WTC11 (cell line): ENCODE results near the gene PPTC7. TPM values are rescaled to one million over a fixed set of nuclear protein-coding genes. Genes with fewer than 3 reads are reported as not detected.

Experiments used
- ATAC-seq: fragments of 200-7000 bp; cut with Tn5 transposase; 2 replicates; pipeline ENCODE4 v1.10.0; 2021; ENCODE audit warnings: mild to moderate bottlenecking, moderate library complexity
- CTCF ChIA-PET: fragments of 300-600 bp; sonication (Branson Sonifier 250); formaldehyde crosslinking; loops from one replicate; lab custom pipeline; 2021; ENCODE audit warnings: antibody characterized with exemption; lab: Charles Lee
- POLR2A ChIA-PET: fragments of 350-600 bp; sonication (Branson Sonifier 250); formaldehyde crosslinking; loops from one replicate; lab custom pipeline; 2021; ENCODE audit warnings: antibody characterized with exemption; lab: Charles Lee
- DNase-seq: peaks from one replicate; pipeline ENCODE4 v3.0.0; 2021; ENCODE audit warnings: low spot score
- H3K27ac Mint-ChIP-seq: 2 replicates; pipeline ENCODE4 v1.8.0; 2021; ENCODE audit warnings: mixed read lengths
- H3K27me3 Mint-ChIP-seq: 2 replicates; pipeline ENCODE4 v1.8.0; 2021; ENCODE audit warnings: low read depth, mild to moderate bottlenecking, moderate library complexity, mixed read lengths
- H3K36me3 Mint-ChIP-seq: 2 replicates; pipeline ENCODE4 v1.8.0; 2021; ENCODE audit warnings: mixed read lengths
- H3K4me1 Mint-ChIP-seq: 2 replicates; pipeline ENCODE4 v1.8.0; 2022; ENCODE audit warnings: mixed read lengths
- H3K4me3 Mint-ChIP-seq: 2 replicates; pipeline ENCODE4 v1.8.0; 2021; ENCODE audit warnings: mild to moderate bottlenecking, moderate library complexity, mixed read lengths
- H3K9me3 Mint-ChIP-seq: 2 replicates; pipeline ENCODE4 v1.8.0; 2021; ENCODE audit warnings: mixed read lengths
- CTCF ChIP-seq: fragments of 200-600 bp; IDR thresholded peaks from 2 replicates; pipeline ENCODE4 v1.8.0; 2022; ENCODE audit warnings: antibody characterized with exemption
- E2F5 ChIP-seq: sonication (generic); formaldehyde crosslinking; IDR thresholded peaks from 2 replicates; pipeline ENCODE4 v1.8.1; 2022; ENCODE audit warnings: mild to moderate bottlenecking, moderate library complexity, missing genetic modification reagents
- ESRRA ChIP-seq: sonication (generic); formaldehyde crosslinking; IDR thresholded peaks from 2 replicates; pipeline ENCODE4 v1.8.1; 2022; ENCODE audit warnings: mild to moderate bottlenecking, missing genetic modification reagents, borderline replicate concordance
- FOXP4 ChIP-seq: sonication (generic); formaldehyde crosslinking; IDR thresholded peaks from 2 replicates; pipeline ENCODE4 v1.8.0; 2022; ENCODE audit warnings: mild to moderate bottlenecking, missing genetic modification reagents
- GRHL2 ChIP-seq: fragments of 250-450 bp; sonication (Bioruptor Pico); IDR thresholded peaks from 2 replicates; pipeline ENCODE4 v1.8.0; 2022; ENCODE audit warnings: mild to moderate bottlenecking, moderate library complexity; ENCODE audit not compliant: insufficient replicate concordance, severe bottlenecking
- JUN ChIP-seq: sonication (generic); formaldehyde crosslinking; IDR thresholded peaks from 2 replicates; pipeline ENCODE4 v1.8.0; 2023; ENCODE audit warnings: mild to moderate bottlenecking, missing genetic modification reagents
- MLX ChIP-seq: sonication (generic); formaldehyde crosslinking; IDR thresholded peaks from 2 replicates; pipeline ENCODE4 v1.8.1; 2023; ENCODE audit warnings: mild to moderate bottlenecking, missing genetic modification reagents, moderate library complexity
- NR1H2 ChIP-seq: sonication (generic); formaldehyde crosslinking; IDR thresholded peaks from 2 replicates; pipeline ENCODE4 v1.9.0; 2021; ENCODE audit warnings: mild to moderate bottlenecking, moderate library complexity, missing genetic modification reagents
- NR2C2 ChIP-seq: sonication (generic); formaldehyde crosslinking; IDR thresholded peaks from 2 replicates; pipeline ENCODE4 v1.8.0; 2022; ENCODE audit warnings: mild to moderate bottlenecking, missing genetic modification reagents
- OVOL2 ChIP-seq: fragments of 250-450 bp; sonication (Bioruptor Pico); IDR thresholded peaks from 2 replicates; pipeline ENCODE4 v1.9.0; 2021; ENCODE audit warnings: mild to moderate bottlenecking, borderline replicate concordance
- RORB ChIP-seq: fragments of 250-450 bp; sonication (Bioruptor Pico); IDR thresholded peaks from 2 replicates; pipeline ENCODE4 v1.9.0; 2021; ENCODE audit warnings: mild to moderate bottlenecking
- SOX15 ChIP-seq: fragments of 250-450 bp; sonication (Bioruptor Pico); IDR thresholded peaks from 2 replicates; pipeline ENCODE4 v1.9.0; 2021; ENCODE audit warnings: mild to moderate bottlenecking
- SP1 ChIP-seq: sonication (generic); formaldehyde crosslinking; conservative IDR thresholded peaks from 2 replicates; pipeline ENCODE4 v1.8.1; 2022; ENCODE audit warnings: missing genetic modification reagents
- TP53 ChIP-seq: sonication (generic); formaldehyde crosslinking; IDR thresholded peaks from 2 replicates; pipeline ENCODE4 v1.8.1; 2023; ENCODE audit warnings: mild to moderate bottlenecking, missing genetic modification reagents
- USF2 ChIP-seq: sonication (generic); formaldehyde crosslinking; IDR thresholded peaks from 2 replicates; pipeline ENCODE4 v1.8.1; 2023; ENCODE audit warnings: mild to moderate bottlenecking, missing genetic modification reagents, moderate library complexity
- ZBTB21 ChIP-seq: sonication (generic); formaldehyde crosslinking; IDR thresholded peaks from 2 replicates; pipeline ENCODE4 v1.8.1; 2023; ENCODE audit warnings: mild to moderate bottlenecking, missing genetic modification reagents, borderline replicate concordance
- ZNF219 ChIP-seq: sonication (generic); formaldehyde crosslinking; IDR thresholded peaks from 2 replicates; pipeline ENCODE4 v1.8.0; 2023; ENCODE audit warnings: missing genetic modification reagents, mild to moderate bottlenecking, borderline replicate concordance
- ZNF317 ChIP-seq: sonication (generic); formaldehyde crosslinking; IDR thresholded peaks from 2 replicates; pipeline ENCODE4 v1.8.1; 2023; ENCODE audit warnings: low read depth, mild to moderate bottlenecking, moderate library complexity, missing genetic modification reagents, borderline replicate concordance
- ZNF671 ChIP-seq: fragments of 250-450 bp; sonication (Bioruptor Pico); IDR thresholded peaks from 2 replicates; pipeline ENCODE4 v1.8.0; 2021; ENCODE audit warnings: mild to moderate bottlenecking
- total RNA-seq: library from RNA; stranded (reverse); gene quantifications from 3 replicates; pipeline ENCODE4 v1.2.3, GENCODE V29; 2021
- TF ChIP-seq, protein P1 (sequence below): sonication (generic); formaldehyde crosslinking; IDR thresholded peaks from 2 replicates; pipeline ENCODE4 v1.8.1; 2023; ENCODE audit warnings: mild to moderate bottlenecking, moderate library complexity, missing genetic modification reagents
- TF ChIP-seq, protein P2 (sequence below): sonication (generic); formaldehyde crosslinking; IDR thresholded peaks from 2 replicates; pipeline ENCODE4 v1.8.1; 2022; ENCODE audit warnings: missing genetic modification reagents, borderline replicate concordance
- TF ChIP-seq, protein P3 (sequence below): sonication (generic); formaldehyde crosslinking; IDR thresholded peaks from 2 replicates; pipeline ENCODE4 v1.8.0; 2022; ENCODE audit warnings: mild to moderate bottlenecking, missing genetic modification reagents
- TF ChIP-seq, protein P4 (sequence below): fragments of 250-450 bp; sonication (Bioruptor Pico); IDR thresholded peaks from 2 replicates; pipeline ENCODE4 v1.8.0; 2021; ENCODE audit warnings: mild to moderate bottlenecking
- TF ChIP-seq, protein P5 (sequence below): fragments of 250-450 bp; sonication (Bioruptor Pico); IDR thresholded peaks from 2 replicates; pipeline ENCODE4 v1.9.0; 2021; ENCODE audit warnings: mild to moderate bottlenecking

The PPTC7 gene
- total RNA-seq, 1 experiment from 2014 or later = 15.6 TPM

GRCh38 chr12:110501399-110501751 is 81.7 kb downstream of the PPTC7 start (continued):
- TF ChIP-seq CTCF (no peak), FOXP4 (CRISPR knock-in tag) (no peak), OVOL2 (CRISPR knock-in tag) (no peak), TP53 (CRISPR knock-in tag) (no peak), MLX (CRISPR knock-in tag) (no peak), NR1H2 (CRISPR knock-in tag) (no peak), RORB (no peak), USF2 (CRISPR knock-in tag) (no peak), ZNF219 (no peak)
- TF ChIP-seq, protein P1, sequence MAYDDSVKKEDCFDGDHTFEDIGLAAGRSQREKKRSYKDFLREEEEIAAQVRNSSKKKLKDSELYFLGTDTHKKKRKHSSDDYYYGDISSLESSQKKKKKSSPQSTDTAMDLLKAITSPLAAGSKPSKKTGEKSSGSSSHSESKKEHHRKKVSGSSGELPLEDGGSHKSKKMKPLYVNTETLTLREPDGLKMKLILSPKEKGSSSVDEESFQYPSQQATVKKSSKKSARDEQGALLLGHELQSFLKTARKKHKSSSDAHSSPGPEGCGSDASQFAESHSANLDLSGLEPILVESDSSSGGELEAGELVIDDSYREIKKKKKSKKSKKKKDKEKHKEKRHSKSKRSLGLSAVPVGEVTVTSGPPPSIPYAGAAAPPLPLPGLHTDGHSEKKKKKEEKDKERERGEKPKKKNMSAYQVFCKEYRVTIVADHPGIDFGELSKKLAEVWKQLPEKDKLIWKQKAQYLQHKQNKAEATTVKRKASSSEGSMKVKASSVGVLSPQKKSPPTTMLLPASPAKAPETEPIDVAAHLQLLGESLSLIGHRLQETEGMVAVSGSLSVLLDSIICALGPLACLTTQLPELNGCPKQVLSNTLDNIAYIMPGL (CRISPR knock-in tag) = no peak
- TF ChIP-seq, protein P2, sequence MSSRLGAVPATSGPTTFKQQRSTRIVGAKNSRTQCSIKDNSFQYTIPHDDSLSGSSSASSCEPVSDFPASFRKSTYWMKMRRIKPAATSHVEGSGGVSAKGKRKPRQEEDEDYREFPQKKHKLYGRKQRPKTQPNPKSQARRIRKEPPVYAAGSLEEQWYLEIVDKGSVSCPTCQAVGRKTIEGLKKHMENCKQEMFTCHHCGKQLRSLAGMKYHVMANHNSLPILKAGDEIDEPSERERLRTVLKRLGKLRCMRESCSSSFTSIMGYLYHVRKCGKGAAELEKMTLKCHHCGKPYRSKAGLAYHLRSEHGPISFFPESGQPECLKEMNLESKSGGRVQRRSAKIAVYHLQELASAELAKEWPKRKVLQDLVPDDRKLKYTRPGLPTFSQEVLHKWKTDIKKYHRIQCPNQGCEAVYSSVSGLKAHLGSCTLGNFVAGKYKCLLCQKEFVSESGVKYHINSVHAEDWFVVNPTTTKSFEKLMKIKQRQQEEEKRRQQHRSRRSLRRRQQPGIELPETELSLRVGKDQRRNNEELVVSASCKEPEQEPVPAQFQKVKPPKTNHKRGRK (CRISPR knock-in tag) = no peak

DNA sequence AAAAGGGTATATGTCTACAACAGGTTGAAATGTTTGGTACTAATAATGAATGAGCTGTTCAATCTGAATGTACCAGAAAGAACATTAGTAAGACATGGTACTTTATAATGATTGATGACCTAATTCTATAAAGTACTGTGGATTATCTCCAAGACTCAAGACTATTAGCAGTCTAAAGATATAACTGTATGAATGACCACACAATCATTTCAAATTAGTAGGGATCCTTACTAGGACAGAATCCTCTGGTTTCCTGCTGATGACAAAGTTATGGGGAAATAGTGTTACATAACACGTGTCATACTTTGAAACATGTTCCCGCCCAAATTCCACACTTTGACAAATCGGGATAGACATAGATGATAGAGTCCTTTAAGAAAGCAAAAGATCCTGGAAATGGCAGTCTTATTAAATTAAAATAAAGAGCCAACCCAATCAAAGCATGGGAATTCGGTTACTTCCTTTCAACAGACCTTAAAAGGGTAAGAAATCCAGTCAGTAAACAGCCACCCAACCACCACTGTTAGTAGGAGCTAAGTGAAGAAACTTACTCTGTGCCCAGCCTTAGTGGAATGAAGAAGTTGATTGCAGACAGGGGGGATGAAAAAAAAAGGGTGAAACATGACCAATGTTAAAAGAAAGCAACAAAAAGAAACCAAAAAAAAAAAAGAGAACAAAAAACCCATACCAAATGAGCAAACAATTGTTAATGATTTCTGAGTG is 84.0 kb downstream of the PPTC7 start:
- ChIA-PET CTCF (interaction anchor here (1.1 kb wide), 1 partner anchor 68 kb away, joined by 3 read pairs; no protein-coding TSS in a partner anchor), POLR2A (interaction anchor here (0.8 kb wide), 1 partner anchor 31 kb away, joined by 3 read pairs; the partner anchor contains the start of genes FAM216A and GPN3)
- peaks cover 7% of the 10 kb centered on the region for H3K9me3 Mint-ChIP-seq
- H3K36me3 Mint-ChIP-seq = peaks cover 21% of the 10 kb centered on the region
- H3K27ac Mint-ChIP-seq = peak overlapping the region; percentile 70; the same call in 1 of the 2 replicates
- ATAC-seq = no peak
- no peak for DNase-seq
- peaks cover 24% of the 10 kb centered on the region for H3K27me3 Mint-ChIP-seq
- H3K4me3 Mint-ChIP-seq = peak overlapping the region; percentile 43
- peaks cover 8% of the 10 kb centered on the region for H3K4me1 Mint-ChIP-seq
- TF ChIP-seq GRHL2 (no peak), ZNF671 (CRISPR knock-in tag) (no peak), SOX15 (CRISPR knock-in tag) (no peak), ESRRA (no peak), E2F5 (CRISPR knock-in tag) (no peak), NR2C2 (CRISPR knock-in tag) (no peak), SP1 (CRISPR knock-in tag) (no peak), ZBTB21 (CRISPR knock-in tag) (no peak), ZNF317 (CRISPR knock-in tag) (no peak), JUN (CRISPR knock-in tag) (no peak)
- TF ChIP-seq, protein P3, sequence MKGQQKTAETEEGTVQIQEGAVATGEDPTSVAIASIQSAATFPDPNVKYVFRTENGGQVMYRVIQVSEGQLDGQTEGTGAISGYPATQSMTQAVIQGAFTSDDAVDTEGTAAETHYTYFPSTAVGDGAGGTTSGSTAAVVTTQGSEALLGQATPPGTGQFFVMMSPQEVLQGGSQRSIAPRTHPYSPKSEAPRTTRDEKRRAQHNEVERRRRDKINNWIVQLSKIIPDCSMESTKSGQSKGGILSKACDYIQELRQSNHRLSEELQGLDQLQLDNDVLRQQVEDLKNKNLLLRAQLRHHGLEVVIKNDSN = no peak
- TF ChIP-seq, protein P4, sequence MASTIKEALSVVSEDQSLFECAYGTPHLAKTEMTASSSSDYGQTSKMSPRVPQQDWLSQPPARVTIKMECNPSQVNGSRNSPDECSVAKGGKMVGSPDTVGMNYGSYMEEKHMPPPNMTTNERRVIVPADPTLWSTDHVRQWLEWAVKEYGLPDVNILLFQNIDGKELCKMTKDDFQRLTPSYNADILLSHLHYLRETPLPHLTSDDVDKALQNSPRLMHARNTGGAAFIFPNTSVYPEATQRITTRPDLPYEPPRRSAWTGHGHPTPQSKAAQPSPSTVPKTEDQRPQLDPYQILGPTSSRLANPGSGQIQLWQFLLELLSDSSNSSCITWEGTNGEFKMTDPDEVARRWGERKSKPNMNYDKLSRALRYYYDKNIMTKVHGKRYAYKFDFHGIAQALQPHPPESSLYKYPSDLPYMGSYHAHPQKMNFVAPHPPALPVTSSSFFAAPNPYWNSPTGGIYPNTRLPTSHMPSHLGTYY (CRISPR knock-in tag) = no peak
- TF ChIP-seq, protein P5, sequence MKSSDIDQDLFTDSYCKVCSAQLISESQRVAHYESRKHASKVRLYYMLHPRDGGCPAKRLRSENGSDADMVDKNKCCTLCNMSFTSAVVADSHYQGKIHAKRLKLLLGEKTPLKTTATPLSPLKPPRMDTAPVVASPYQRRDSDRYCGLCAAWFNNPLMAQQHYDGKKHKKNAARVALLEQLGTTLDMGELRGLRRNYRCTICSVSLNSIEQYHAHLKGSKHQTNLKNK (CRISPR knock-in tag) = no peak
